Peyer's patch (tissue), 4 donors: Measurements from ENCODE around the gene CALB2.

Experiments
- CTCF ChIP-seq, 6 experiments: fragments of 450-650 bp in 4 of 6; fragments of 200-600 bp in 2 of 6; sonication (generic) in 1 of 6; IDR thresholded peaks; one replicate each; pipeline ENCODE4 v1.5.1; 2017 to 2019; ENCODE audit warnings: antibody characterized with exemption in 6 of 6, mild to moderate bottlenecking in 3 of 6, moderate library complexity in 1 of 6
- POLR2A ChIP-seq, 2 donors: fragments of 450-650 bp; IDR thresholded peaks; one replicate each; pipeline ENCODE4 v1.5.1; 2017; ENCODE audit warnings: antibody characterized with exemption in 2 of 2, mild to moderate bottlenecking in 2 of 2, moderate library complexity in 2 of 2

- TF ChIP-seq CTCF (IDR thresholded peaks at IDR 0.05) = no peak
- TF ChIP-seq POLR2A (IDR thresholded peaks at IDR 0.05) = no peak
Measured at GRCh38 chr16:71341881-71342280, 16.6 kb upstream of the CALB2 start.
